ENCODE data around the gene GPR22. TPM values are rescaled to one million over a fixed set of nuclear protein-coding genes. Genes with fewer than 3 reads are reported as not detected.

GPR22 gene
- total and polyA plus RNA-seq, 2 of the 4 experiments (the other 2 are of a cell fraction): not detected

GRCh38 chr7:107505362-107505761 is 35.5 kb downstream of the GPR22 start:
- POLR2A ChIA-PET (ENCODE audit: unreplicated experiment): no interaction called here
- no peak overlapping the region for H2BK5ac ChIP-seq (ENCODE audit: low read depth, low read length, poor library complexity, severe bottlenecking)
- no peak overlapping the region for H4K5ac ChIP-seq (ENCODE audit: low read depth, low read length)
- no peak overlapping the region for H4K91ac ChIP-seq (ENCODE audit: insufficient read depth, low read depth, low read length)
- no peak overlapping the region for H3K4me2 ChIP-seq (ENCODE audit: low read depth, low read length)
- no peak overlapping the region for H3K9ac ChIP-seq (ENCODE audit: low read depth, low read length)
- BruUV-seq (replicated peaks): no TSS peak
- no peaks in the 10 kb centered on the region for H3K27me3 ChIP-seq (ENCODE audit: control insufficient read depth, insufficient read depth, low read length)
- H3K4me3 ChIP-seq (ENCODE audit: insufficient read depth, low read depth, low read length): no peak overlapping the region
- H2AK5ac ChIP-seq (ENCODE audit: low read depth, low read length): no peak overlapping the region
- intact Hi-C loops (cut with micrococcal nuclease): no loop called here
- H3K9me3 ChIP-seq (ENCODE audit: control insufficient read depth, insufficient read depth, low read length): peaks cover 2% of the 10 kb centered on the region; the same call in 1 of the 2 replicates
- H3K56ac ChIP-seq (ENCODE audit: extremely low read depth, insufficient read depth, low read length): no peak overlapping the region
- peaks cover 14 to 15% of the 10 kb centered on the region in 2 experiments for H3K79me1 ChIP-seq (ENCODE audit: low read depth in 1 of 2, low read length in 2 of 2)
- no peak overlapping the region for H4K8ac ChIP-seq (ENCODE audit: low read depth in 2 of 2, low read length in 2 of 2)
- CTCF ChIA-PET: no interaction called here
- ATAC-seq (ENCODE audit: low read depth): no peak
- no peak overlapping the region for H3K23ac ChIP-seq (ENCODE audit: low read depth, low read length)
- H2AK9ac ChIP-seq (replicated peaks; ENCODE audit: low read depth, low read length, poor library complexity): no peak overlapping the region
- no peak overlapping the region for H3K18ac ChIP-seq (ENCODE audit: low read depth, low read length)
- H2BK15ac ChIP-seq (ENCODE audit: low read depth, low read length): no peak overlapping the region
- H3K36me3 ChIP-seq (ENCODE audit: control insufficient read depth, insufficient read depth, low read length): no peaks in the 10 kb centered on the region
- WGBS, 2 experiments (ENCODE audit: extremely low coverage in 2 of 2, insufficient read length in 1 of 2): no CpG with 5 or more reads among the region's 1 CpG
- H2AFZ ChIP-seq (replicated peaks; ENCODE audit: low read length, poor library complexity): no peak overlapping the region
- H2BK120ac ChIP-seq (ENCODE audit: low read depth, low read length): no peak overlapping the region
- in situ Hi-C loops (cut with MboI; ENCODE audit: low sequenced_read_pairs): no loop called here
- no peak overlapping the region for H3K14ac ChIP-seq (replicated peaks; ENCODE audit: low read depth, low read length)
- TF ChIP-seq RFX5 (IDR thresholded peaks at IDR 0.05; ENCODE audit: low read depth, low read length) (no peak), MXI1 (IDR thresholded peaks at IDR 0.05; ENCODE audit: borderline replicate concordance, low read depth, low read length) (no peak), MAFK (IDR thresholded peaks at IDR 0.05; ENCODE audit: low read depth, low read length) (no peak), POLR2A (IDR thresholded peaks at IDR 0.05; ENCODE audit: low read depth, low read length) (no peak), CHD1 (IDR thresholded peaks at IDR 0.05; ENCODE audit: low read depth, low read length) (no peak), CEBPB (IDR thresholded peaks at IDR 0.05; ENCODE audit: low read depth, low read length) (no peak), FOS (IDR thresholded peaks at IDR 0.05; ENCODE audit: low read depth, low read length) (no peak), NFE2L2 (IDR thresholded peaks at IDR 0.05; ENCODE audit: low read depth, low read length) (no peak), USF2 (IDR thresholded peaks at IDR 0.05; ENCODE audit: low read depth, low read length) (no peak), RCOR1 (IDR thresholded peaks at IDR 0.05; ENCODE audit: insufficient replicate concordance, low read length) (no peak)
- H3K4me1 ChIP-seq (ENCODE audit: control insufficient read depth, insufficient read depth, low read length): peaks cover 3% of the 10 kb centered on the region; the same call in 1 of the 2 replicates
- no peak overlapping the region for H3K4ac ChIP-seq (ENCODE audit: low read depth, low read length)
- H3K27ac ChIP-seq (ENCODE audit: insufficient read depth, low read length): no peak overlapping the region
- DNase-seq: no peak
- 0 out of 2 replicates have a peak, but pooled peaks cover 11% of the 10 kb centered on the region for H4K20me1 ChIP-seq (ENCODE audit: insufficient read depth, low read length)
- no peak overlapping the region for H2BK20ac ChIP-seq (ENCODE audit: low read depth, low read length)
- dilution Hi-C loops (cut with HindIII; ENCODE audit: low sequenced_read_pairs, unreplicated experiment): no loop called here
- H3K9me1 ChIP-seq (ENCODE audit: insufficient read depth, low read length): peaks cover 2% of the 10 kb centered on the region; the same call in 1 of the 2 replicates

Measured in IMR-90 (cell line).